Colonic mucosa (tissue), 4 donors: Measurements from ENCODE around the gene RANGAP1. TPM values are rescaled to one million over a fixed set of nuclear protein-coding genes. Genes with fewer than 3 reads are reported as not detected.
"Not testable (repeated sequence)": the region's sequence is repeated elsewhere in the genome, so short reads cannot be mapped to it uniquely, and the experiment has no call there.

Source experiments
- DNase-seq: peaks from one replicate; pipeline ENCODE4 v3.0.0-alpha.2; 2020
- H3K27ac ChIP-seq: fragments of 200-600 bp; one replicate; pipeline ENCODE4 v1.8.0; 2021
- H3K27me3 ChIP-seq: fragments of 200-600 bp; one replicate; pipeline ENCODE4 v1.8.0; 2021
- H3K36me3 ChIP-seq: fragments of 200-600 bp; one replicate; pipeline ENCODE4 v1.8.0; 2021
- H3K4me1 ChIP-seq: fragments of 200-600 bp; one replicate; pipeline ENCODE4 v1.8.0; 2021; ENCODE audit warnings: mild to moderate bottlenecking
- H3K4me3 ChIP-seq: fragments of 200-600 bp; one replicate; pipeline ENCODE4 v1.8.0; 2021
- H3K9ac ChIP-seq, 2 donors: one replicate each; pipeline ENCODE4 v1.7.0; 2013; ENCODE audit warnings: control low read depth in 2 of 2, low read depth in 2 of 2, low read length in 2 of 2
- H3K9me3 ChIP-seq: fragments of 200-600 bp; one replicate; pipeline ENCODE4 v1.8.0; 2021
- CTCF ChIP-seq: fragments of 200-600 bp; IDR thresholded peaks from one replicate; pipeline ENCODE4 v1.8.0; 2022; ENCODE audit warnings: antibody characterized with exemption, mild to moderate bottlenecking
- intact Hi-C: fragments of 100-400 bp; cut with DNase I; formaldehyde crosslinking; loops from one replicate; pipeline ENCODE4 v1.14.1; 2022
- total RNA-seq, 2 donors: library from RNA; stranded (reverse); fragmentation: NEBNext Ultra II Directional in 1 of 2; extraction: Animal tissue kit (Norgen Biotek cat#: 25700) in 1 of 2; gene quantifications; one replicate each; pipeline ENCODE4 v1.2.1, GENCODE V29; 2021
- donor health status: healthy.
- donor health status: DM: no; HTN: no; CAD: no.
- donor health status: DM: no; HTN: no; CAD: no.

The RANGAP1 gene
- total RNA-seq, 2 donors from 2014 or later: 35.5 to 124 TPM

- DNase-seq: no peak
- H3K27me3 ChIP-seq: no peaks in the 10 kb centered on the region
- intact Hi-C loops: no loop called here
- H3K4me3 ChIP-seq: no peak overlapping the region
- H3K36me3 ChIP-seq: peaks cover 9% of the 10 kb centered on the region
- H3K4me1 ChIP-seq: no peaks in the 10 kb centered on the region
- no peak overlapping the region for H3K27ac ChIP-seq
- H3K9ac ChIP-seq: no peak overlapping the region
- TF ChIP-seq CTCF: no peak
- no peaks in the 10 kb centered on the region for H3K9me3 ChIP-seq
Measured at GRCh38 chr22:41262250-41262765, 23.7 kb downstream of the RANGAP1 start.

GRCh38 chr22:41261541-41262249 lies 24.3 kb downstream of the RANGAP1 start:
- H3K36me3 ChIP-seq: peaks cover 8% of the 10 kb centered on the region
- no peak overlapping the region for H3K4me3 ChIP-seq
- no peak overlapping the region for H3K27ac ChIP-seq
- H3K9me3 ChIP-seq: no peaks in the 10 kb centered on the region
- TF ChIP-seq CTCF: no peak
- no peaks in the 10 kb centered on the region for H3K27me3 ChIP-seq
- DNase-seq: no peak
- H3K9ac ChIP-seq: no peak overlapping the region
- intact Hi-C loops: no loop called here
- no peaks in the 10 kb centered on the region for H3K4me1 ChIP-seq

GRCh38 chr22:41260871-41261270 lies 25.1 kb downstream of the RANGAP1 start:
- no peak for TF ChIP-seq CTCF
- Histone ChIP-seq H3K27me3 (no peaks in the 10 kb centered on the region), H3K27ac (no peak overlapping the region), H3K4me1 (no peaks in the 10 kb centered on the region), H3K9me3 (no peaks in the 10 kb centered on the region), H3K36me3 (peaks cover 8% of the 10 kb centered on the region), H3K4me3 (no peak overlapping the region), H3K9ac (no peak overlapping the region)
- intact Hi-C loops: no loop called here
- no peak for DNase-seq

- not testable (repeated sequence) for H3K4me3 ChIP-seq, H3K36me3 ChIP-seq
Measured at GRCh38 chr22:41259756-41260155, 26.2 kb downstream of the RANGAP1 start.

GRCh38 chr22:41257696-41258095 lies 28.3 kb downstream of the RANGAP1 start:
- DNase-seq: no peak
- Histone ChIP-seq H3K9ac (no peak overlapping the region), H3K9me3 (no peaks in the 10 kb centered on the region), H3K36me3 (peaks cover 9% of the 10 kb centered on the region), H3K4me3 (no peak overlapping the region), H3K27ac (no peak overlapping the region), H3K4me1 (no peaks in the 10 kb centered on the region), H3K27me3 (no peaks in the 10 kb centered on the region)
- intact Hi-C loops: no loop called here
- TF ChIP-seq CTCF: no peak

More at GRCh38 chr22:41259756-41260155, 26.2 kb downstream of the RANGAP1 start:
- H3K9ac ChIP-seq, H3K27ac ChIP-seq, intact Hi-C loops, H3K27me3 ChIP-seq, H3K9me3 ChIP-seq, DNase-seq, H3K4me1 ChIP-seq: not testable (repeated sequence)
